GM12864 (cell line): Measurements from ENCODE around the gene SNAI3.

Source experiments
- DNase-seq: peaks from one replicate; pipeline ENCODE4 v3.0.0-alpha.2; 2011; ENCODE audit warnings: low read depth
- H3K4me3 ChIP-seq: 2 replicates; pipeline ENCODE4 v1.5.1; 2011; ENCODE audit warnings: mild to moderate bottlenecking, low read depth, low read length, control low read depth
- CTCF ChIP-seq: IDR thresholded peaks from 2 replicates; pipeline ENCODE4 v1.5.1; 2011; ENCODE audit warnings: low read depth, mild to moderate bottlenecking, moderate library complexity, low read length, control low read depth, inconsistent platforms; ENCODE audit errors: missing control alignments

Gene SNAI3

DNA sequence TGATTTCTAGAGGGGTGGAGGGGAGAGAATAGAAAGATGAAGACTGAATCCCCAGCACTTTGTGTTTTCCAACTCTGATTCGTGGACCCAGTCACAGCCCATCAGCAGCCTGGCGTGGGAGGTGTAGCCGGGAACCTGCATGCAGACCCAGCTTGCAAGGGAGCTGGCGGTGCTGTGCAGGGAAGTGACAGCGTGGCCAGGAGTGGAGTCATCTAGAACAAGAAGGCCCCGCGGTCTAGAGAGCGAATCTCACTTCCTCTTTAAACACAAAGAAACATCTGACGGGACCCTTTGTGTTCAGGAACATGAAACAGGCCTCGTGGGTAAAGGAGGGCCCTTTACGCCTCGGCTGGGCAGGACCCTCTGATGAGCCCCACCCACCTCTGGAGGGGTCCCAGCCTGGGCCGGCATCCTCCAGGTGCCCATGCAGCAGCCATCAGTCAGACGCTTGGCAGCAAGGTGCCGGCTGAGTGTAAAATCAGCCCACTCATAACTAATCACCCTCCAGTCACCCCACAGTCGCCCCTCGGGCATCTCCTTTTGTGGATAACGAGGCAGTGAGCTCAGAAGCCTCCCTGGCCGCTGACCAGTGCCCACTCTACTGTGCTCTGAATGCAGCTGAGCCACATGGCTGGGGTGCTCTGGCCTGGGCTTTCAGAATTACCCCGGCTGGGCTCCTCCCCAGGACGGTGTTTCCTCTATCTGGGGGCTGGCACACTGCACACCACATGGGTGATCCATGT is 4.4 kb downstream of the SNAI3 start:
- no peak for TF ChIP-seq CTCF
- H3K4me3 ChIP-seq: peak overlapping the region; percentile 24
- peak; percentile 94 for DNase-seq

DNA sequence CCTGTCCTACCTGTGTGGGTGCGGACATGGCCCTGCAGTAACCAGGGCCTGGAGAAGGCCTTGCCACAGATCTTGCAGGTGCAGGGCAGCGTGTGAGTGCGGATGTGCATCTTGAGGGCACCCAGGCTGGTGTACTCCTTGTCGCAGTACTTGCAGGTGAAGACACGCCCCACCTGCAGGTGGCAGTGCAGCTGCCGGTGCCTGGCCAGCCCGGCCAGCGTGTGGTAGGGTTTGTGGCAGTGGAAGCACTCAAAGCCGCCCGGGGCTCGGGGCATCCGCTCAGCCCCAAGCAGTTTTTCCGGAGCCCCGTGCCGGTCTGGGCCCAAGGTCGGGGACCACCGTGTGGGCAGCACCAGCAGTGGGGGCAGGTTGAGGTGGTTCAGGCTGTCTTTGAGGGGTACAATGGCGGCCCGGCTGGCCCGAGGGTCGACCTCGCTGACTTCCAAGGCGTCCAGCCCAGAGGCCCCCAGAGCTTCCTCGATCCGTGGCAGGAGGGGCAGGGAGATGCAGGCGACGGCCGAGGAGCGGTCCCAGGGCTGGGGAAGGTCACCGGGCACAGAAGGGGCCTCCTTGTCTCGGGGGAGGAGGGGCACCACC is 5.1 kb downstream of the SNAI3 start:
- H3K4me3 ChIP-seq: peak overlapping the region; percentile 24
- peak; percentile 68 for DNase-seq
- TF ChIP-seq CTCF: peak; percentile 85

DNA sequence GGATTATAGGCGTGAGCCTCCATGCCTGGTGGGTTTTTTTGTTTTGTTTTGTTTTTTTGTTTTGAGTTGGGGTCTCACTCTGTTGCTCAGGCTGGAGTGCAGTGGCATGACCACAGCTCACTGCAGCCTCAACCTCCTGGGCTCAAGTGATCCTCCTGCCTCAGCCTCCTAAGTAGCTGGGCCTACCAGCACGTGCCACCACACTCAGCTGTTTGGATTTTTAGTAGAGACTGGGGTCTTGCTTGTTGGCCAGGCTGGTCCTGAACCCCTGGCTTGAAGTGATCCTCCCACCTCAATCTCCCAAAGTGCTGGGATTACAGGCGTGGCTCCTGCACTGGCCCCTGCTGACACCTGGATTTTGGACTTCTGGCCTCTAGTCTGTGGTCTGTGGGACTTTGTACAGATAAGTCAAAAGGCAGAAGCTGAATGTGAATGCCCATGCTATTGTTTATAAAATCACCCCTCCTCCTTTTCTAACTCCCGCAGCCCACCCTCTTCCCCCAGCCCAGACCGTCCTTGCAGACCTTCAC is 5.7 kb downstream of the SNAI3 start:
- no peak overlapping the region; the same call in 1 of the 2 replicates for H3K4me3 ChIP-seq
- TF ChIP-seq CTCF: no peak
- DNase-seq: no peak

GRCh38 chr16:88678224-88678979 is 7.9 kb downstream of the SNAI3 start:
- no peak for DNase-seq
- TF ChIP-seq CTCF: no peak
- no peak overlapping the region for H3K4me3 ChIP-seq

GRCh38 chr16:88677721-88678120 is 8.6 kb downstream of the SNAI3 start:
- no peak overlapping the region for H3K4me3 ChIP-seq
- DNase-seq: no peak
- TF ChIP-seq CTCF: no peak

DNA sequence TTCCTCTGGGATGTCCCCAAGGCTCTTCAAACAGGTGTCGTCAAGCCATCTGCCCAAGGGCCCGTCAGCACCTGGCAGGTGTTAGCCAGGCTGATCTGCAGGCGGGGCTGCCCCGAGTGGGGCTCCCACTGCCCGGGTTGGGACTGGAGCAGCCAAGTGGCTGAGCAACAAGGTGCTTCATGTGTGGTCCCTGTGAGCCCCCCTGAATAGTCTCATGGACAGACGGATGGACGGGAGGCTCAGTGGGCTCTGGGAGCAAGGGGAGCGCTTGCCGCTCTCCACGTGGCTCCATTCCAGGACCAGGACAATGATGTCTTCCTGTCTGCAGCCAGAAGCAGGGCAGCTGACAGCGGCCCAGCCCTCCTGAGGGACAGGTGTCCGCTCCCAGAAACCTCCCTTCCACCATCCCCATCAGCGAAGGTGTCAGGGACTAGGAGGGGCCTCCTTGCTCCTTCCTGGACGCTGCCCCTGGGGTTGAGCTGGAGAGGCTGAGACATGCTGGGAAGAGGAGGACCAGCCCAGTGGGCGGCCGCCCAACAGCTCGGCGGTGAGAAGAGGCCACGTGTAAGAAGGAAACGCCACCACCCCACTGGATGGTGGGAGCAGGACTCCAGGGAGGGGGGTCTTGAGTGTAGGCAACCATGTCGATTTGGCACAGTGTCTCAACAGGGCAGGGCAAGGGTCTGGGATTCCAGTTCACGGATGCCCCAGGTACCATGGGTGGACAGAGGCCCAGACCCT is 9.6 kb downstream of the SNAI3 start:
- no peak for TF ChIP-seq CTCF
- H3K4me3 ChIP-seq: no peak overlapping the region
- DNase-seq: no peak
